GM18870 (cell line): ENCODE data around the gene TOR3A.

Experiments used
- ATAC-seq: cut with Tn5 transposase; IDR thresholded peaks from one replicate; pipeline ENCODE4 v1.9.1; 2021; ENCODE audit warnings: moderate library complexity; ENCODE audit not compliant: unreplicated experiment

TOR3A gene

GRCh38 chr1:179145521-179145920, 63.7 kb downstream of the TOR3A start:
- ATAC-seq, result no peak
